ENCODE measurements around the gene RNF212.

The RNF212 gene

GRCh38 chr4:1116838-1117237, 3.5 kb upstream of the RNF212 start:
- no peak for DNase-seq (ENCODE audit: low read depth)
- H3K4me3 ChIP-seq (ENCODE audit: low read depth, low read length), result no peak overlapping the region
- TF ChIP-seq CTCF (IDR thresholded peaks at IDR 0.05; ENCODE audit: low read depth, low read length, missing control alignments), result no peak

- no peak for DNase-seq (ENCODE audit: low read depth)
- H3K4me3 ChIP-seq (ENCODE audit: low read depth, low read length), result no peak overlapping the region
- no peak for TF ChIP-seq CTCF (IDR thresholded peaks at IDR 0.05; ENCODE audit: low read depth, low read length, missing control alignments)
These were observed 2.3 kb upstream of the RNF212 start for GRCh38 chr4:1115528-1116293.

- H3K4me3 ChIP-seq (ENCODE audit: low read depth, low read length), result no peak overlapping the region
- DNase-seq (ENCODE audit: low read depth), result no peak
- no peak for TF ChIP-seq CTCF (IDR thresholded peaks at IDR 0.05; ENCODE audit: low read depth, low read length, missing control alignments)
These were observed 562 bp downstream of the RNF212 start for GRCh38 chr4:1112821-1113182.

GRCh38 chr4:1112174-1112820, 1.1 kb downstream of the RNF212 start:
- DNase-seq (ENCODE audit: low read depth), result no peak
- no peak for TF ChIP-seq CTCF (IDR thresholded peaks at IDR 0.05; ENCODE audit: low read depth, low read length, missing control alignments)
- H3K4me3 ChIP-seq (ENCODE audit: low read depth, low read length), result no peak overlapping the region

- no peak for DNase-seq (ENCODE audit: low read depth)
- TF ChIP-seq CTCF (IDR thresholded peaks at IDR 0.05; ENCODE audit: low read depth, low read length, missing control alignments), result no peak
- no peak overlapping the region for H3K4me3 ChIP-seq (ENCODE audit: low read depth, low read length)
These were observed 2.0 kb downstream of the RNF212 start for GRCh38 chr4:1111259-1111809.

GRCh38 chr4:1109898-1110506, 3.4 kb downstream of the RNF212 start:
- DNase-seq (ENCODE audit: low read depth), result no peak
- TF ChIP-seq CTCF (IDR thresholded peaks at IDR 0.05; ENCODE audit: low read depth, low read length, missing control alignments), result no peak
- no peak overlapping the region for H3K4me3 ChIP-seq (ENCODE audit: low read depth, low read length)
